Measurements from ENCODE around the gene PTTG1IP2.

PTTG1IP2 gene

GRCh38 chr7:90484706-90485105 is 15.3 kb downstream of the PTTG1IP2 start:
- DNase-seq: no peak

- no peak for DNase-seq
These were observed 16.4 kb downstream of the PTTG1IP2 start for GRCh38 chr7:90485734-90486316.

- DNase-seq: no peak
These were observed 18.4 kb downstream of the PTTG1IP2 start for GRCh38 chr7:90487808-90488207.

- DNase-seq: no peak
These were observed 18.8 kb downstream of the PTTG1IP2 start for GRCh38 chr7:90488220-90488619.

- no peak for DNase-seq
These were observed 22.8 kb downstream of the PTTG1IP2 start for GRCh38 chr7:90492250-90492649.

GRCh38 chr7:90495241-90495640 is 25.8 kb downstream of the PTTG1IP2 start:
- DNase-seq: no peak

GRCh38 chr7:90502539-90502938 is 33.1 kb downstream of the PTTG1IP2 start:
- DNase-seq: no peak

GRCh38 chr7:90503367-90503766 is 33.9 kb downstream of the PTTG1IP2 start:
- no peak for DNase-seq

- DNase-seq: no peak
These were observed 38.3 kb downstream of the PTTG1IP2 start for GRCh38 chr7:90507692-90508091.

- DNase-seq: no peak
These were observed 42.3 kb downstream of the PTTG1IP2 start for GRCh38 chr7:90511776-90512175.

- DNase-seq: no peak
These were observed 43.4 kb downstream of the PTTG1IP2 start for GRCh38 chr7:90512821-90513254.

GRCh38 chr7:90516257-90516656 is 46.8 kb downstream of the PTTG1IP2 start:
- no peak for DNase-seq

GRCh38 chr7:90518630-90519029 is 49.2 kb downstream of the PTTG1IP2 start:
- DNase-seq: no peak

GRCh38 chr7:90520484-90520883 is 51.0 kb downstream of the PTTG1IP2 start:
- DNase-seq: no peak

GRCh38 chr7:90530263-90530662 is 60.8 kb downstream of the PTTG1IP2 start:
- DNase-seq: no peak

- no peak for DNase-seq
These were observed 62.9 kb downstream of the PTTG1IP2 start for GRCh38 chr7:90532231-90532929.

GRCh38 chr7:90536449-90536848 is 67.0 kb downstream of the PTTG1IP2 start:
- no peak for DNase-seq

GRCh38 chr7:90538405-90538804 is 69.0 kb downstream of the PTTG1IP2 start:
- no peak for DNase-seq

GRCh38 chr7:90540406-90540805 is 71.0 kb downstream of the PTTG1IP2 start:
- DNase-seq: no peak

- DNase-seq: no peak
These were observed 81.6 kb downstream of the PTTG1IP2 start for GRCh38 chr7:90551036-90551435.

GRCh38 chr7:90552521-90552920 is 83.1 kb downstream of the PTTG1IP2 start:
- no peak for DNase-seq

GRCh38 chr7:90560730-90561129 is 91.3 kb downstream of the PTTG1IP2 start:
- DNase-seq: no peak

Data from NCI-H1436 treated with DMSO at 0.1 percent for 48 hours (cell line).